Activated T-helper 17 cell treated with anti-CD3 and anti-CD28 coated beads, Interleukin-2, amount 50 U/mL, for 72 hours (primary cell): Measurements from ENCODE around the gene WDR33. TPM values are rescaled to one million over a fixed set of nuclear protein-coding genes. Genes with fewer than 3 reads are reported as not detected.

Experiments used
- ATAC-seq: fragments of 150-1000 bp; cut with Tn5 transposase; replicated peaks from 2 replicates; pipeline ENCODE4 v1.10.0; 2021; ENCODE audit warnings: mild to moderate bottlenecking, moderate library complexity
- H3K27ac Mint-ChIP-seq: one replicate; pipeline ENCODE4 v1.8.0; 2022; ENCODE audit warnings: mixed read lengths
- H3K27me3 Mint-ChIP-seq: one replicate; pipeline ENCODE4 v1.8.0; 2022; ENCODE audit warnings: mixed read lengths
- H3K36me3 Mint-ChIP-seq: one replicate; pipeline ENCODE4 v1.8.0; 2022; ENCODE audit warnings: low read depth, mild to moderate bottlenecking, mixed read lengths
- H3K4me1 Mint-ChIP-seq: one replicate; pipeline ENCODE4 v1.8.0; 2022; ENCODE audit warnings: mixed read lengths
- H3K4me3 Mint-ChIP-seq: one replicate; pipeline ENCODE4 v1.8.0; 2022; ENCODE audit warnings: mild to moderate bottlenecking, mixed read lengths
- H3K9me3 Mint-ChIP-seq: one replicate; pipeline ENCODE4 v1.8.0; 2022; ENCODE audit warnings: mixed read lengths
- total RNA-seq, 2 donors: library from RNA; stranded (reverse); gene quantifications; one replicate each; pipeline ENCODE4 v1.2.3, GENCODE V29; 2022

Gene WDR33
- total RNA-seq, 2 donors from 2014 or later = 72.6 to 80.3 TPM

DNA sequence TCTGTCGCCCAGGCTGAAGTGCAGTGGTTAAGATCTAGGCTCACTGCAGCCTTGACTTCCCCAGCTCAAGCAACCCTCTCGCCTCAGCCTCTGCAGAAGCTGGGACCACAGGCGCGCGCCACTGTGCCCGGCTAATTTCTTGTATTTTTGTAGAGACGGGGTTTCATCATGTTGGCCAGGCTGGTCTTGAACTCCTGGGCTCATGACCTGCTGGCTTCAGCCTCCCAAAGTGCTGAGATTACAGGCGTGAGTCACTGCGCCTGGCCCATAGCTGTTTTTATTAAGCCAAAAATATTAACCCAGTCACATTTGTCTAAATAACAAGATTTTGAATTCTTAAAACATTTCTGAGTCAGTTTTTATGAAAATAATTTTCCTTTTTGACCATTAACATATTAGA is 116.0 kb downstream of the WDR33 start:
- no peak for ATAC-seq
- H3K9me3 Mint-ChIP-seq = peaks cover 8% of the 10 kb centered on the region
- no peak overlapping the region for H3K27ac Mint-ChIP-seq

DNA sequence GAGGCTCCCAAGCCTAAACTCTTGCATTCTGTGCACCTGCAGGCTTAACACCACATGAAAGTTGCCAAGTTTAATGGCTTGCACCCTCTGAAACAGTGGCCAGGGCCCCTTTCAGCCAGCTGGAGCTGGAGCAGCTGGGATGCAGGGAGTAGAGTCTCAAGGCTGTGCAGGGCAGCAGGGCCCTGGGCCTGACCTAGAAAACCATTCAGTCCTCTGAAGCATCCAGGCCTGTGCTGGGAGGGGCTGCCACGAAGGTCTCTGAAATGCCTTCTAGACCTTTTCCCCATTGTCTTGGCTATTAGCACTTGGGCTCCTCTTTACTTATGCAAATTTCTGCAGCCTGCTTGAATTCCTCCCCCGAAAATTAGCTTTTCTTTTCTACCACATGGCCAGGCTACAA is 120.3 kb downstream of the WDR33 start:
- Mint-ChIP-seq H3K27ac (no peak overlapping the region), H3K4me3 (no peak overlapping the region), H3K36me3 (no peaks in the 10 kb centered on the region), H3K4me1 (no peaks in the 10 kb centered on the region), H3K27me3 (peaks cover 10% of the 10 kb centered on the region), H3K9me3 (peaks cover 8% of the 10 kb centered on the region)
- no peak for ATAC-seq

More for the DNA sequence above, 116.0 kb downstream of the WDR33 start:
- Mint-ChIP-seq H3K27me3 (no peaks in the 10 kb centered on the region), H3K4me1 (no peaks in the 10 kb centered on the region), H3K4me3 (no peak overlapping the region), H3K36me3 (no peaks in the 10 kb centered on the region)

DNA sequence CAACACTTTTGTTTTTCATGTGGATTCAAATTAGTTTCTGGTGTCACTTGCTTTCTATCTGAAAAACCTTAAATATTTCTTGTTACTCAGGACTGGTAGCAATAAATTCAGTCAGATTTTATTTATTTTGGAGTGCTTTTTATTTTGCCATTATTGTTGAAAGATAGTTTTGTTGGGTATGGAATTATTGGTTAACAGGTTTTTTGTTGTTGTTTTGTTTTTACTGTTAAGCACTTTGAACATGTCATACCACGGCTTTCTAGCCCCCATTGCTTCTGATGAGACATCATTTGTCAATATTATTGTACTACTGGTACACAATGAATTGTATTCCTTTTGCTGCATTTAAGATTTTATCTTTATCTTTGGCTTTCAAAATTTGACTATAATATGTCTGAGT is 122.6 kb downstream of the WDR33 start:
- Mint-ChIP-seq H3K4me3 (no peak overlapping the region), H3K27me3 (peaks cover 10% of the 10 kb centered on the region), H3K27ac (no peak overlapping the region), H3K4me1 (no peaks in the 10 kb centered on the region), H3K36me3 (no peaks in the 10 kb centered on the region), H3K9me3 (peaks cover 8% of the 10 kb centered on the region)
- no peak for ATAC-seq

DNA sequence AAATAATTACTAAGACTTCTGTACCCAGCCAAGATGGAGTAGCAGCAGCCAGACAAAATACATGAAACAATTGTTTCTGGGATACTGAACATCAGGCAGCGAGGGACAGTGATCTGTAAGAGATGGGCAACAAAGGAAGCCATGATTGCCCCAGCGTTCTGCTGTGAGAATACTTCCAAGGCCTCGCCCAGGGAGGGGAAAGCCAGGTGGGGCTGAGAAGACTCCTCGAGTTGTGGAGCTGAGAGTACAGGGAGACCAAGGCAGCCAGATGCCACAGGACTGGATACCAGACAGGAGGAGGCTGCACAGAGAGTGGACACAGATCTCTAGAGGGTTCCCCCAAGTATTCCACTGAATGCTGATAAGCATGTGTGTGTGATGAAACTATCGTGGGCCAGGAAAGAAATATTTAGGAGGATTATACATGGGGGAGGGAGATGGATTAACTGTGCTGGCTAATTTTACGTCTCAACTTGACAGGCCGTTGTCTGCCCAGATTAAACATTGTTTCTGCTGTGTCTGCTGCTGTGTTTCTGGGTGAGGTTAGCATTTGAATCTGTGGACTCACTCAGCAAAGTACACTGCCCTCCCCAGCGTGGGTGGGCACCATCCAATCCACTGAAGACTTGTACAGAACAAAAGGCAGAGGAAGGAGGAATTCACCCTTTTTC is 125.4 kb downstream of the WDR33 start:
- H3K9me3 Mint-ChIP-seq = no peaks in the 10 kb centered on the region
- no peak overlapping the region for H3K4me3 Mint-ChIP-seq
- H3K27me3 Mint-ChIP-seq = peaks cover 10% of the 10 kb centered on the region
- no peak overlapping the region for H3K27ac Mint-ChIP-seq
- ATAC-seq = no peak
- no peaks in the 10 kb centered on the region for H3K36me3 Mint-ChIP-seq
- no peaks in the 10 kb centered on the region for H3K4me1 Mint-ChIP-seq

GRCh38 chr2:127683757-127684156 is 127.2 kb downstream of the WDR33 start:
- no peak overlapping the region for H3K4me3 Mint-ChIP-seq
- ATAC-seq = no peak
- no peaks in the 10 kb centered on the region for H3K36me3 Mint-ChIP-seq
- H3K27ac Mint-ChIP-seq = no peak overlapping the region
- H3K4me1 Mint-ChIP-seq = no peaks in the 10 kb centered on the region
- H3K27me3 Mint-ChIP-seq = peaks cover 9% of the 10 kb centered on the region
- H3K9me3 Mint-ChIP-seq = no peaks in the 10 kb centered on the region

- Mint-ChIP-seq H3K9me3 (no peaks in the 10 kb centered on the region), H3K4me3 (no peak overlapping the region), H3K27ac (no peak overlapping the region), H3K27me3 (peaks cover 13% of the 10 kb centered on the region), H3K4me1 (no peaks in the 10 kb centered on the region), H3K36me3 (no peaks in the 10 kb centered on the region)
- no peak for ATAC-seq
Observed at GRCh38 chr2:127683056-127683455, 127.9 kb downstream of the WDR33 start.

DNA sequence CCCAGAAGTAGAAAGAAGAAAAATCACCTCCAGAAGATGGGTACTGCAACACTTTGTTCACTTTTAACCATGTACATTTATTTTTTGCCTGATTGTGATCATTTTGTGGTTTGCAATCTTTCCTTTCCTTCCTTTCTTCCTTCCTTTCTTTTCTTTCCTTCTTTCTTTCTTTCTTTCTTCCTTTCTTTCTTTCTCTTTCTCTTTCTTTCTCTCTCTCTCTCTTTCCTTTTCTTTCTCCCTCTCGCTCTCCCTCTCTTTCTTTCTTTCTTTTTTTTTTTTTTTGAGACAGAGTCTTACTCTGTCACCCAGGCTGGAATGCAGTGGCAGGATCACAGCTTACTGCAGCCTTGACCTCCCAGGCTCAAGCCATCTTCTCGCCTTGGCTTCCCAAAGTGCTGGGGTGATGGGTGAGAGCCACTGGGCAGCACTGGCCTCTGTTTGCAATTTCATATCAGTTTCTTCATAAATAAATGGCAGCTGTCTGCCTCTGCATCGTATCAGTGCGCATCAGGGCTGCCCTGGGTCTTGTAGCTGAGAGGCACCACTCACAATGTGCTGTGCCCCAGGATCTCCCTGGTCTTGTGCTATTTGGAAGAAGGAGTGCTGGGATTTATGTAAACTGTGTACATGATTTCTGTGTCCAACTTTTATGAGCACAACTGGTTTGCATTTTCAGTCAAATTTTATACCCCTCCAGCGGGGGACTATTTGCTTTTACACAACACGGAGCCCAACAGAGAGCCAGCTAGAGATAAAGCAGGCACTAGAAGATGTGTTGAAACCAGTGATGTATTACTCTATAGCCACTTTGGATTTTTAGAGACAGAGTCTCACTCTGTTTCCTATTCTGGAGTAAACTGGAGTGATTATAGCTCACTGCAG is 128.8 kb downstream of the WDR33 start:
- Mint-ChIP-seq H3K4me1 (no peaks in the 10 kb centered on the region), H3K36me3 (no peaks in the 10 kb centered on the region), H3K4me3 (no peak overlapping the region), H3K9me3 (no peaks in the 10 kb centered on the region), H3K27me3 (peaks cover 17% of the 10 kb centered on the region), H3K27ac (no peak overlapping the region)
- no peak for ATAC-seq

DNA sequence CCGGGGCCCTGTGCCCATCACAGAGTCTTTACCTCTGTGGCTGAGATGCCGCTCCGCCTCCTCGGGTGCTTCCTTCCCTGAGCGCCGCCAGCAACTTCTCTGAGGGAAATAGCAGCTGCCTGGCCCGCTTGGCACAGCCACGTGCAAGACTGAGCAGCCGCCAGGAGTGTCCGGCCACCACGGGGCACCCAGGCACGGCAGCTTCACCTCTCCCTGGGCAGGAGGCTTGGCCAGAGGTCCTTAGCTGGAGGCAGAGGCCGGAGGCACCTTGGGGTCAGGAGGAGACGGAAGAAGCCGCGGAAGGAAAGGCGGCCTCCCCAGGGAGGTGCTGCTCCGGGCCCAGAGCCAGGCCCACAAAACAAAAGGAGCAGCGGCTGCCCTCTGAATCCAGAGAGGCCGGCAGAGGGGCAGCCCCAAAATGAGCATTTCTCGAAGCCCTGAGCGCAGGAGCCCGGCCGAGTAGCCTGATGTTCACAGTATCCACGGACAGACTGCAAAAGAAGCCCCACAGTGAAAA is 129.6 kb downstream of the WDR33 start:
- ATAC-seq = no peak
- H3K27me3 Mint-ChIP-seq = peaks cover 20% of the 10 kb centered on the region
- H3K4me3 Mint-ChIP-seq = no peak overlapping the region
- H3K9me3 Mint-ChIP-seq = no peaks in the 10 kb centered on the region
- no peak overlapping the region for H3K27ac Mint-ChIP-seq
- no peaks in the 10 kb centered on the region for H3K4me1 Mint-ChIP-seq
- H3K36me3 Mint-ChIP-seq = no peaks in the 10 kb centered on the region

GRCh38 chr2:127680706-127681287 is 130.2 kb downstream of the WDR33 start:
- no peak overlapping the region for H3K27ac Mint-ChIP-seq
- no peaks in the 10 kb centered on the region for H3K4me1 Mint-ChIP-seq
- no peaks in the 10 kb centered on the region for H3K36me3 Mint-ChIP-seq
- H3K9me3 Mint-ChIP-seq = no peaks in the 10 kb centered on the region
- no peak overlapping the region for H3K4me3 Mint-ChIP-seq
- no peak for ATAC-seq
- H3K27me3 Mint-ChIP-seq = peaks cover 24% of the 10 kb centered on the region

GRCh38 chr2:127679680-127680361 is 131.2 kb downstream of the WDR33 start:
- Mint-ChIP-seq H3K4me1 (no peaks in the 10 kb centered on the region), H3K4me3 (no peak overlapping the region), H3K27me3 (peaks cover 26% of the 10 kb centered on the region), H3K27ac (no peak overlapping the region), H3K36me3 (no peaks in the 10 kb centered on the region), H3K9me3 (no peaks in the 10 kb centered on the region)
- no peak for ATAC-seq

DNA sequence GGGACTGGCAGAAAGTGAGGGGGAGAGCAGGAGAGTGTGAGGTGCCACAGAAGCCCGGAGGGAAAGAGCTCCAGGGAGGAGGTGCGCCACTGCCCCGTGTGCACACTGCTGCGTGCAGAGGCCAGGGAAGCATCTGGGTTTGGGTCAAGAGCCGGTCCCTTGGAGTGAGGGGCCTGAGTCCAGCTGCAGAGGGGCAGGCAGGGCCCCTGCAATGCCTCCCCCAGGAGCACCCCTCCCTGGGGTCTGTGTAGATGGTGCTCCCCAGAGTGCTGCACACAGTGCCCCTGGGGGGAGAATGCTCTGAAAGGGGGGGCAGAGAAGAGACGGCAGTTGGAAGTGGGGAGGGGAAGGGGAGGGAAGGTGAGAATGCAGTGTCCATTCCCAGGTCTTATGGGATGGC is 132.0 kb downstream of the WDR33 start:
- peaks cover 30% of the 10 kb centered on the region for H3K27me3 Mint-ChIP-seq
- no peak overlapping the region for H3K27ac Mint-ChIP-seq
- H3K36me3 Mint-ChIP-seq = no peaks in the 10 kb centered on the region
- H3K4me3 Mint-ChIP-seq = no peak overlapping the region
- H3K4me1 Mint-ChIP-seq = no peaks in the 10 kb centered on the region
- no peak for ATAC-seq
- no peaks in the 10 kb centered on the region for H3K9me3 Mint-ChIP-seq

GRCh38 chr2:127678531-127678930 is 132.4 kb downstream of the WDR33 start:
- Mint-ChIP-seq H3K4me3 (no peak overlapping the region), H3K27me3 (peaks cover 33% of the 10 kb centered on the region), H3K4me1 (no peaks in the 10 kb centered on the region), H3K9me3 (no peaks in the 10 kb centered on the region), H3K27ac (no peak overlapping the region), H3K36me3 (no peaks in the 10 kb centered on the region)
- ATAC-seq = no peak

GRCh38 chr2:127676906-127677305 is 134.1 kb downstream of the WDR33 start:
- no peak for ATAC-seq
- H3K27me3 Mint-ChIP-seq = peaks cover 42% of the 10 kb centered on the region
- H3K36me3 Mint-ChIP-seq = no peaks in the 10 kb centered on the region
- no peak overlapping the region for H3K27ac Mint-ChIP-seq
- H3K4me3 Mint-ChIP-seq = no peak overlapping the region
- H3K4me1 Mint-ChIP-seq = no peaks in the 10 kb centered on the region
- no peaks in the 10 kb centered on the region for H3K9me3 Mint-ChIP-seq
